ENCODE results near the gene TSGA10. TPM values are rescaled to one million over a fixed set of nuclear protein-coding genes. Genes with fewer than 3 reads are reported as not detected.

Gene TSGA10
- total RNA-seq, 1 experiment from 2014 or later, result 9.9 TPM

- Histone ChIP-seq H3K36me3 (ENCODE audit: control insufficient read depth, insufficient read depth, low read length) (no peaks in the 10 kb centered on the region), H3K27me3 (replicated peaks; ENCODE audit: control insufficient read depth, insufficient read depth, low read length) (no peaks in the 10 kb centered on the region), H3K9me3 (no peaks in the 10 kb centered on the region), H3K4me3 (ENCODE audit: low read depth, low read length) (no peak overlapping the region), H3K4me1 (no peaks in the 10 kb centered on the region)
- H3K27ac Mint-ChIP-seq (ENCODE audit: unreplicated experiment), result no peak overlapping the region
- H3K4me1 Mint-ChIP-seq (ENCODE audit: low read depth, unreplicated experiment), result no peaks in the 10 kb centered on the region
- H3K36me3 Mint-ChIP-seq (ENCODE audit: insufficient read depth, unreplicated experiment), result no peaks in the 10 kb centered on the region
- TF ChIP-seq CTCF (IDR thresholded peaks at IDR 0.05; ENCODE audit: insufficient read depth in 1 of 2, low read depth in 1 of 2, low read length in 1 of 2, severe bottlenecking in 1 of 2, unreplicated experiment in 1 of 2), result no peak
- no TSS peak for BruUV-seq (replicated peaks)
- POLR2A ChIA-PET, result no interaction called here
- H3K9me3 Mint-ChIP-seq (ENCODE audit: unreplicated experiment), result no peaks in the 10 kb centered on the region
- peaks cover 10% of the 10 kb centered on the region for H3K27me3 Mint-ChIP-seq (ENCODE audit: insufficient read depth, unreplicated experiment)
- CTCF ChIA-PET, result no interaction called here
- DNase-seq, result no peak
- no peak overlapping the region for H3K4me3 Mint-ChIP-seq (ENCODE audit: unreplicated experiment)
- intact Hi-C loops (cut with micrococcal nuclease; ENCODE audit: unreplicated experiment), result loop anchor here (10.0 kb wide), 2 partner anchors 253 to 323 kb away; partner anchors contain the start of genes EIF5B and TXNDC9
Measured at GRCh38 chr2:99081891-99082290, 72.9 kb downstream of the TSGA10 start.

- DNase-seq, result no peak
- CTCF ChIA-PET, result interaction anchor here (1.1 kb wide), 1 partner anchor 12 kb away, joined by 3 read pairs; no protein-coding TSS in a partner anchor
- H3K4me3 Mint-ChIP-seq (ENCODE audit: unreplicated experiment), result no peak overlapping the region
- Histone ChIP-seq H3K9me3 (no peaks in the 10 kb centered on the region), H3K4me1 (no peaks in the 10 kb centered on the region), H3K4me3 (ENCODE audit: low read depth, low read length) (no peak overlapping the region), H3K36me3 (ENCODE audit: control insufficient read depth, insufficient read depth, low read length) (no peaks in the 10 kb centered on the region), H3K27me3 (replicated peaks; ENCODE audit: control insufficient read depth, insufficient read depth, low read length) (no peaks in the 10 kb centered on the region)
- no peaks in the 10 kb centered on the region for H3K36me3 Mint-ChIP-seq (ENCODE audit: insufficient read depth, unreplicated experiment)
- TF ChIP-seq CTCF (IDR thresholded peaks at IDR 0.05; ENCODE audit: insufficient read depth in 1 of 2, low read depth in 1 of 2, low read length in 1 of 2, severe bottlenecking in 1 of 2, unreplicated experiment in 1 of 2), result no peak
- H3K9me3 Mint-ChIP-seq (ENCODE audit: unreplicated experiment), result no peaks in the 10 kb centered on the region
- BruUV-seq (replicated peaks), result no TSS peak
- peaks cover 10% of the 10 kb centered on the region for H3K27me3 Mint-ChIP-seq (ENCODE audit: insufficient read depth, unreplicated experiment)
- H3K27ac Mint-ChIP-seq (ENCODE audit: unreplicated experiment), result no peak overlapping the region
- POLR2A ChIA-PET, result no interaction called here
- intact Hi-C loops (cut with micrococcal nuclease; ENCODE audit: unreplicated experiment), result no loop called here
- no peaks in the 10 kb centered on the region for H3K4me1 Mint-ChIP-seq (ENCODE audit: low read depth, unreplicated experiment)
Measured at GRCh38 chr2:99079226-99079625, 75.5 kb downstream of the TSGA10 start.

- TF ChIP-seq CTCF (IDR thresholded peaks at IDR 0.05; ENCODE audit: insufficient read depth in 1 of 2, low read depth in 1 of 2, low read length in 1 of 2, severe bottlenecking in 1 of 2, unreplicated experiment in 1 of 2), result no peak
- Mint-ChIP-seq H3K36me3 (ENCODE audit: insufficient read depth, unreplicated experiment) (no peaks in the 10 kb centered on the region), H3K27ac (ENCODE audit: unreplicated experiment) (no peak overlapping the region), H3K27me3 (ENCODE audit: insufficient read depth, unreplicated experiment) (peaks cover 5% of the 10 kb centered on the region), H3K4me3 (ENCODE audit: unreplicated experiment) (no peak overlapping the region), H3K4me1 (ENCODE audit: low read depth, unreplicated experiment) (no peaks in the 10 kb centered on the region), H3K9me3 (ENCODE audit: unreplicated experiment) (no peaks in the 10 kb centered on the region)
- Histone ChIP-seq H3K4me1 (no peaks in the 10 kb centered on the region), H3K9me3 (no peaks in the 10 kb centered on the region), H3K36me3 (ENCODE audit: control insufficient read depth, insufficient read depth, low read length) (no peaks in the 10 kb centered on the region), H3K27me3 (replicated peaks; ENCODE audit: control insufficient read depth, insufficient read depth, low read length) (no peaks in the 10 kb centered on the region), H3K4me3 (ENCODE audit: low read depth, low read length) (no peak overlapping the region)
- DNase-seq, result no peak
- intact Hi-C loops (cut with micrococcal nuclease; ENCODE audit: unreplicated experiment), result no loop called here
- CTCF ChIA-PET, result no interaction called here
- no TSS peak for BruUV-seq (replicated peaks)
- POLR2A ChIA-PET, result no interaction called here
Measured at GRCh38 chr2:99072551-99072950, 82.2 kb downstream of the TSGA10 start.

All from Caco-2 (cell line).